Stimulated activated CD4-positive, alpha-beta T cell treated with anti-CD3 and anti-CD28 coated beads, Interleukin-2, amount 100 ng/mL, for 4 hours (primary cell): ENCODE measurements around the gene ZNF398.
"Not testable (repeated sequence)": the region's sequence is repeated elsewhere in the genome, so short reads cannot be mapped to it uniquely, and the experiment has no call there.

ENCODE experiments used
- DNase-seq: peaks from one replicate; pipeline ENCODE4 v3.0.0-alpha.2; 2020; ENCODE audit warnings: low read depth

The ZNF398 gene, protein sequence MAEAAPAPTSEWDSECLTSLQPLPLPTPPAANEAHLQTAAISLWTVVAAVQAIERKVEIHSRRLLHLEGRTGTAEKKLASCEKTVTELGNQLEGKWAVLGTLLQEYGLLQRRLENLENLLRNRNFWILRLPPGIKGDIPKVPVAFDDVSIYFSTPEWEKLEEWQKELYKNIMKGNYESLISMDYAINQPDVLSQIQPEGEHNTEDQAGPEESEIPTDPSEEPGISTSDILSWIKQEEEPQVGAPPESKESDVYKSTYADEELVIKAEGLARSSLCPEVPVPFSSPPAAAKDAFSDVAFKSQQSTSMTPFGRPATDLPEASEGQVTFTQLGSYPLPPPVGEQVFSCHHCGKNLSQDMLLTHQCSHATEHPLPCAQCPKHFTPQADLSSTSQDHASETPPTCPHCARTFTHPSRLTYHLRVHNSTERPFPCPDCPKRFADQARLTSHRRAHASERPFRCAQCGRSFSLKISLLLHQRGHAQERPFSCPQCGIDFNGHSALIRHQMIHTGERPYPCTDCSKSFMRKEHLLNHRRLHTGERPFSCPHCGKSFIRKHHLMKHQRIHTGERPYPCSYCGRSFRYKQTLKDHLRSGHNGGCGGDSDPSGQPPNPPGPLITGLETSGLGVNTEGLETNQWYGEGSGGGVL

DNA sequence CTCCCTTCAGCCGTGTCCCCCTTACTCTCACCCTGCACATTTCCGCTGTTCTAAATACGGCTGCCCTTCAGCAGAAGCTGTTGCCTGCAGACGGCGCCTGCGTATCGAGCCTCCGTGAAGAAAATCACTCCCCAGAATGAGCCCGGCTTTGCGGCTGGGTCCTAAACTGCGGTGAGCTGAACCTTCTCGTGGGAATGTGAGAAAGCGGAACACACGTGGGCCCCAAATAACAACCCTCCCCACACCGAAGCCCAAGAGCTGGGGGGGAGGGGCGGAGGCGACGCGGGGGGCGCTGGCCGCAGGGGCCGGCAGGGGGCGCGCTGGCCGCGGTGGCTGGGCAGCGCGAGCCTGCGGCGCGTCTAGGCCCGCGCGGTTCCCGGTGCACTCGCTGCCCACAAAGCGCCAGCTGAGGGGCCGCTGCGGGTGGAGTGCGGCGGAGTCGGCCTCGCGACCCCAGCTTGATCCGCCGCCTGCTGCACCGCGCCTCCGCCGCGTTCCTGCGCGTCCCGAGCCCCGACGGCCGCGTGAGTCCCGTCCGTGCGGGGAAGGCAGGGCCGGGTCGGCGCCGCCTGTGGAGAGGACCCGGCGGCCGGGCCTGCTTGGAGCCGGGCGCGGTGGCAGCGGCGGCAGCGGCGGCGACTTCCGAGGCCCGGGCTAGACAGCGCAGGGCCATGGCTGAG is at the start of gene ZNF398:
Gene ZNF398, plus strand, starts transcription at position 382 of the 680 bp plus-strand sequence. Its CDS starts 290 bp downstream, at position 672.
- peak; percentile 72 for DNase-seq

GRCh38 chr7:149099058-149099457 is 48.2 kb upstream of the ZNF398 start:
- DNase-seq = no peak

- no peak for DNase-seq
Measured at GRCh38 chr7:149100821-149101220, 46.4 kb upstream of the ZNF398 start.

- DNase-seq = no peak
Measured at GRCh38 chr7:149102666-149103065, 44.6 kb upstream of the ZNF398 start.

GRCh38 chr7:149103424-149103823 is 43.8 kb upstream of the ZNF398 start:
- DNase-seq = no peak

DNA sequence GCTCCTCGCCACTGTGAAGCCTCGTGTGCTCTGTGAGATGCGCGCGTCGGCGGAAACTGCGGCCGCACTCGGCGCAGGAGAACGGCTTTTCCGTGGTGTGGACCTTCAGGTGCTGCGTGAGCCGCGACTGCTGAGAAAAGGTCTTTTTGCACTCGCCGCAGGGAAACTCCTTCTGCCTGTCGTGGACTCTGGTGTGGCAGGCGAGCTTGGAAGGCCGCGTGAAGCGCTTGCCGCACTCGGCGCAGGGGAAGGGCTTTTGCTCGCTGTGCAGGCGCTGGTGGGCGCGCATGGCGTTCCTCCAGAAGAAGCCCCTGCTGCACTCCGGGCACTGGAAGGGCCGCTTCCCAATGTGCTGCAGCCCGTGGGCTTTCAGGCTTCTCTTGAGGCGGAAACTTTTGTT is 43.0 kb upstream of the ZNF398 start:
- no peak for DNase-seq

DNA sequence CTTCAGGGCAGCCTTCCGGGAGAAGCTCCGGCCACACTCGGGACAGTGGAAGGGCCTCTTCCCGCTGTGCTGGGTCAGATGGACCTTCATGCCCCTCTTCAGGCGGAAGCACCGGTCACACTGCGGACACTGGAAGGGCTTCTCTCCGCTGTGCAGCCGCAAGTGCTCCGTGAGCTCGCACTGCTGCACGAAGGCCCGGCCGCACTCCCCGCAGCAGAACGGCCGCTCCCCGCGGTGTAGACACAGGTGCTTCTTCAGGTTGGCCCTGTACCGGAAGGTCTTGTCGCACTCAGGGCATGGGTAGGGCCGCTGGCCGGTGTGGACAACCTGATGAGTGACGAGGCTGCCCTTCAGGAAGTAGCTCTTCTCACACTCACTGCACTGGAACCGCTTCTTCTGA is 42.5 kb upstream of the ZNF398 start:
- DNase-seq = no peak

GRCh38 chr7:149109969-149110368 is 37.3 kb upstream of the ZNF398 start:
- no peak for DNase-seq

DNA sequence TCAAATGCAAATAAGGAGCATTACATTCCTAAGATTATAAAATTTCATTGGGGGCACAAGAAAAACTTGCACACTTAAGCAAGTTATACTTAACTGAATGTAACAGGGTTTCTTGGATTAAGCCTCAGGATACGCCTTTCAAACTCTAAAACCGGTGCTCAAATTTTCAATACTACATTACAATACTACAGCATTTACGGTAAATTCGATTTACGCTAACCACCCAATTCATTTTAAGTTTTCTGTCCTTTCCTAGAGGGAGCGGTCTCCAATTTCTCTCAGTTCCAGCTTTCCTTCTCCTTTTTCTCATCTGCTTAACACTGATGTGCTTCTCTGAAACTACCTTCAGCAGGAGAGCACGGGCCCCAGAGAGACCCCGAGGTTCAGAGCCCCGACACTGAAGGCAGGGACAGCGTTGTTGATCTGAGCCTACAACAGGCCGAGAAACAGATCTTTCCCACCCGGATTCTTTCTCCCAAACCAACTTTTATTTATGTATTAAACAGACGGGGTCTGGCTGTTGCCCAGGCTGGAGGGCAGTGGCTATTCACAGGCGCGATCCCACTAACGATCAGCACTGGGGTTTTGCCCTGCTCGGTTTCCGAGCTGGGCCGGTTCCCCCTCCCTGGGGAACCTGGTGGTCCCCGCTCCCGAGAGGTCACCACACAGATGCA is 21.9 kb upstream of the ZNF398 start:
- no peak for DNase-seq

GRCh38 chr7:149125863-149126661 is 21.2 kb upstream of the ZNF398 start, which contains the start of gene ZNF425:
TSS of gene ZNF425 (minus strand) at chr7:149126324. CDS start at chr7:149126213, 111 bp downstream.
- DNase-seq = peak; percentile 90

DNA sequence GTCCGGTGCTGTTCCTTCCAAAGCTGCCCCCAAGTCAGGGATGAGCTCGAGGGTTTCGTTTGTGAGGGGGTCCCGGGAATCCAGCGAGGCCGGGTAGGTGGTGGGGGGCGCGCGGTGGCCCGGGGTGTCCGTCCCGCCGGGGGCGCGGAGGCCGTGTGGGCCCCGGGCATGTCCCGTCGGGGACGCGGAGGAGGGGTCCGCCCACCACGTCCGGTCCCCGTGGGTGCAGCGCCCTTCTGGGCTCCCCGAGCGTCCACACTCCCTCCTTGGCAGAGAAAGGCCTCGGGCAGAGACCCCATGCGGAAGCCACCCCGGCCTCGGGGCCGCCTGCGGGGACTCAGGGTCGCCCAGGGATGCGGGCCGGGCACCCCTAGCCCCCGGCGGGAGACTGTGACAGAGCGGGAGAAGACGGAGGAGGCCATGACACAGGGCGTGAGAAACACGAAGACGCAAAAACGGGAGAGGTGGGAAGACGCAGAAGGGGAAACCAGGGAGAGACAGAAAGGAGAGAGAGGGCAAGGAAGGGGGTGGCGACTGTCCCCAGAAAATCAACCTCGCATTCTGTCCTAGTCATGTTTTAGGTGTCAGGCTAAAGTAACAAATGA is 20.5 kb upstream of the ZNF398 start:
- DNase-seq = peak; percentile 65

DNA sequence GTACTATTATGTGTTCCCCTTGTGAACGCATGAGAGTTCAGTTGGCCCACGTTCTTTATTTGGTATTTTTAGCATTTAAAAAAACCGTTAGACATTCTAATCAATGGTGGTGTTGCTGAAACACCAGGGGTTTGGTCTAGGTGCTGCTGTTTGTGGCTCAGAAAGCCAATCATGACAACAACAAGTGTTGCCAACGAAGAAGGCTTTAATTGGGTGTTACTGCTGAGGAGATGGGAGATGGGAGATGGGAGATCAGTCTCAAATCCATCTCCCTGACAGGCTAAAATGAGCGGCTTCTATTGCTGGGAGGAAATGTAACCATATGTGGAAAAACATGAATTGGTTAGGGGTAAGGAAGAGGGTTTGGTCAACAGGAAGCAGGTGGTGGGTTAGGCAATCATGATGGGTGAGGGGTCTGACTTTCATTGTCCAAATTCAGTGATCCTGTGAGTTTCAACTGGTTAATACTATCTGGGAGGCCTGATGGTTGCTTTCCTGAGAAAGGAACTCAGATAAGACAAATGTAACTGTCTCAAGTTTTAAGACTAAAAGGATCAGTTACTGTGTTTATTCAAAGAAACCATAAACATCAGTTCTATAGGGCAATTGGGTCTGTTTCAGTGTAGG is 16.6 kb upstream of the ZNF398 start:
- DNase-seq = no peak

- no peak for DNase-seq
Measured at GRCh38 chr7:149133028-149133710, 14.1 kb upstream of the ZNF398 start.

DNA sequence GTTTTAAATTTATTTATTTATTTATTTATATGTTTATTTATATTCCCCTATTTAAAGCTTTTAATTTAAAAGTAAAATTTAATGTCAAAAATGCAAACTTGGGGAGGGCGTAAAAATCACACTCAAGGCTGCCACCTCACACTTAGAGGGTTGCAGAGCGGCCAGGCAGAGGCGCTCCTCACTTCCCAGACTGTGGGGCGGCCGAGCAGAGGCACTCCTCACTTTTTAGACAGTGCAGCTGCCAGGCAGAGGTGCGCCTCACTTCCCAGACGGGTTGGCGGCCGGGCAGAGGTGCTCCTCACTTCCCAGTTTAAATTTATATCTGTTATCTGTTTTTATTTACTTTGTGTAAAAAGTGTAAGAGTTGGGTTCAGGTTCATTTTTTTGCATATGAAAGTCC is 11.1 kb upstream of the ZNF398 start:
- DNase-seq = no peak

GRCh38 chr7:149140831-149141230 is 6.4 kb upstream of the ZNF398 start:
- DNase-seq = no peak

GRCh38 chr7:149141893-149142292 is 5.4 kb upstream of the ZNF398 start:
- DNase-seq = no peak

DNA sequence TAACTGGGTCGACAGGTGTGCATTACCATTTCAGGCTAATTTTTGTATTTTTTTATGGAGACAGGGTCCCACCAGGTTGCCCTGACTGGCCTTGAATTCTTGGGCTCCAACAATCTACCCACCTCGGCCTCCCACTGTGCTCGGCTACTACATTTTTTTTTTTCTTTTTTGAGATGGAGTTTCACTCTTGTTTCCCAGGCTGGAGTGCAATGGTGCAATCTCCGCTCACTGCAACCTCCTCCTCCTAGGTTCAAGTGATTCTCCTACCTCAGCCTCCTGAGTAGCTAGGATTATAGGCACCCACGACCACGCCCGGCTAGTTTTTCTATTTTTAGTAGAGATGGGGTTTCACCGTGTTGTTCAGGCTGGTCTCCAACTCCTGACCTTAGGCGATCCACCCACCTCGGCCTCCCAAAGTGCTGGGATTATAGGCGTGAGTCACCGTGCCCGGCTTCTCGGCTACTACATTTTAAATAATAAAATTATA is 2.8 kb upstream of the ZNF398 start:
- not testable (repeated sequence) for DNase-seq

DNA sequence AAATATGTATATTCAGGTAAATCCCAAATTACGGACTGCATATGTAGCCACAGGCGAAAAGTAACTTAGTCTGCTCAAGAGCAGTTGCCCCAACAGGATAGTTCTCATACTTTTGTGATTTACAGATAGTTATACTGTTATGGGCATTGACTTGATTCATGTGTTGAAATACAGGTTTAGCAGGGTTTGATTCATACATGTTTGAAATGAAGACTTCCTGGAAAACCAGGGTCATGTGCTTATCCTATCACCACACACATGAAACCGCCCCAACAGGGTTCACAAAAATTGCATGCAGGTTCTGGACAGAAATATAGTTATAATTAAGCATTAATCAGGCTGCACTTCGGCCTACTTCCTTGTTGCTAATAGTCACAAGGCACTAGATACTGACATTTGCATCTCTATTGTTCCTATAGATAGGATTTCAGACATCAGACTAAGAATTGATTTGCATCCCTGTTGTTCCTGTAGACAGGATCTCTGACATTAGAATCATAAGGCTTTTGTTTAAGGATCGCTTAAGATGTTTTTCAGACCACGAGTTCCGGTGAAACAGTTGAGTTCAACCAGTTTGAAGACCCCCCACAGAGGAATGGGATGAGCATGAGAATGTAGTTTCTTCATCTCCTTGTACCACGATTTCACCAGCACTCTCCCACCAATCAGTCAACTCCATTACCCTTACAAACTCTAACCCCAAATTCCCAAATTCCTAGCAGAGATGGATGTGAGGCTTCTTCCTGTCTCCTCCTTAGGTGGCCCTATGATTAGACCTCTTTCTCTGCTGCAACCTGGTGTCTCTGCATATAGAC is 2.0 kb upstream of the ZNF398 start:
- no peak for DNase-seq
